HG03159 (cell line): ENCODE results near the gene AMBRA1.

Experiments
- ATAC-seq: cut with Tn5 transposase; IDR thresholded peaks from one replicate; pipeline ENCODE4 v1.9.1; 2021; ENCODE audit warnings: mild to moderate bottlenecking, moderate library complexity; ENCODE audit not compliant: unreplicated experiment

Gene AMBRA1

DNA sequence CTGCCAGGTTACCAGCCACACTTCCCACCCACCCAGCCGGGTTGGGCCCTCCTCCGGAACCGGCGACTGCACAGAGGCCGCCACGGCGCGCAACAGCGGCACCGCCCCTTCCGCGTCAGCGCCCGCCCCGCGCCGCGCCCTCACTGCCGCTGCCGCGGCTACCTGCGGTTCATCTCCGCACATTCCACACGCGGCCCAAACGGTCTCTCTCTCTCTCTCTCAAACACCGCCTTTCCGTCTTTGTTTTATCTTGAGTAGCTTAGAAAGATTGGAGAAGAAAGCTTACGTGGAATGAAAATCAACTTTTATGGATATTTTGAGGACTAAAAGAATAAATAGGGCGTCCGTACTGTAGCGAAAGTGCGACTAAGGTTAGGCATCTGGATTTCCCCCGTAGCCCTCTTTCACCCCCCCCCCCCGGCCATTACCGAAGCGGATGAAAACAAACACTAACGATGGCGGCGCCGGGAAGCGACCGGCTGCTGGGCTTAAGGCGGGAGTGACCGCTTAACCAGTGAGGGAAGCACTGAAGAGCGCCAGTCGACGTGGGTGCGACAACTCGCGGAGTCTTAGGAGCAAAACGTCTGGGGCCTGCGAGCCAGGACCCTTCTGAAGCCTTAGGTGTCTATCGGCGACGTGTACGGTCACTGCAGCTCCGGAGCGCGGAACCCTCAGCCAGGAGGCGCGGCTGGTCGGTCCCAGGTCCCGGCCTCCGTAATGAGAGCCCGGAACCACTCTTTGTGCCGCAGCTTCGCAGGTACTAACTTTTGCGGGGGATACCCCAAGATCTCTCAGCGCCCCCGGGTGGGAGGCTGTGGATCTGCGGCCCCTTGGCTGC, 23.5 kb upstream of the AMBRA1 start, which contains the start of the genes ATG13 and HARBI1:
Gene ATG13 (plus strand): TSS at position 420 of the 838 bp plus-strand sequence. CDS start 26,739 bp downstream, outside the sequence.
Gene HARBI1 (minus strand): TSS at position 94 of the 838 bp plus-strand sequence. CDS start 990 bp downstream, outside the sequence.
- ATAC-seq: peak; percentile 91

DNA sequence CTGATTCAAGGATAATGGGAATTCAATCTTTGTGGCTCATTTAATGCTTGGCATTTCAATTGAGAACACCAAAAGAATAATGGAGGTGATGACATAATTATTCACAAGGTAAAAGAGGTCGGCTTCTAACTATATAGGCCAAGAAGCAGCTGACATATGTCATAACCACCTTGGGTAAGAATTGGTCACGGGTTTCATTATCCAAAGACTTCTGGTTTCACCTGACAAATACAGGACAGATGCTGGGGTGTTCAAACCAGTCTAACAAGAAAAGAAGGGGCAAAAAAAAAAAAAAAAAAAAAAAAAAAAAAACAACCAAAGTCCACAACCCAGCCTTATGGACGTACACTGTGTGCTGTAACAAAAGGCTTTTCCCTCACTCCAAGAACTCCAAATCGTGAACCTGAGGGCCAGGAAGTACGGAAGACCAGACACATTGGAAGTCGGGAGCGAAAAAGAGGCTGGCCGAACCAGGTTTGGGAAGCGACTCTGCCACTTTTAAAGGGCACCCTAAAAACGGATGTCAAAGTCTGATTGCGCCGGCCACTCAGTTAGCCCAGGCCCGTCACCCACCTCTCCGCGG, 22.8 kb upstream of the AMBRA1 start:
- peak; percentile 5 for ATAC-seq

DNA sequence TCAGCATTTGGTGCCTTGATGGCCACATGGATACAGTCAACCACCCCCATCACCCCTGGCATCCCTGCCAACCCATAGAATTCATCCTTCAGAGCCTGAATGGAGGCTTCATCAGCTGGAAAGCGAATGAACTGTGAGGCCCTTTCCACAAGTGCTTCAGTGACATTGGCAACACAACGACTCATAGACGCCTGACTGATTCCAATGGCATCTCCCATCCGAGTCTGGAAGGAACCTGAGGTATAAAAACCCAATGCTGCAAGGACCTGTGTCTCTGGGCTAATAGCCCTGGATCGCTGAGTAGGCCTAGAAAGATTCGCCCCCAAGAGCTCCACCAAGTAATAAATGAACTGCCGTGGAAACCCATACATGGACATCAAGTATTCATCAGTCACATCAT, 21.9 kb upstream of the AMBRA1 start:
- no peak for ATAC-seq

DNA sequence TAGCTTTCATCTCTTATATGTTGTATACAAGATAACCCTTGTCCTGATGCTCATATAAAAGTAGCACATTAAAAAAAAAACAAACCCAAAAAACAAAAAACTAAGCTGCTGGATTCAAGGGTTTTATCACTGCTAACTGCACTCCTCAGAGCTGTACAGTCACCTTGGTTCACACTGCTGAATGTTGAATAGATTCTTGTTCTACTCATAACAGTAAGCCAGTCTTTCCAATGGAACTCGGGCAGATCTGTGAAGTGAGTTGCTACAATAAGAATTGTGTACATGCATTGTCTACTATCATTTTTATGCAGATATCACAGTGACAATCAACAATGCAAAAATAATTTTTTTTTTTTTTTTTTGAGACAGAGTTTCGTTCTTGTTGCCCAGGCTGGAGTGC, 18.5 kb upstream of the AMBRA1 start:
- no peak for ATAC-seq

DNA sequence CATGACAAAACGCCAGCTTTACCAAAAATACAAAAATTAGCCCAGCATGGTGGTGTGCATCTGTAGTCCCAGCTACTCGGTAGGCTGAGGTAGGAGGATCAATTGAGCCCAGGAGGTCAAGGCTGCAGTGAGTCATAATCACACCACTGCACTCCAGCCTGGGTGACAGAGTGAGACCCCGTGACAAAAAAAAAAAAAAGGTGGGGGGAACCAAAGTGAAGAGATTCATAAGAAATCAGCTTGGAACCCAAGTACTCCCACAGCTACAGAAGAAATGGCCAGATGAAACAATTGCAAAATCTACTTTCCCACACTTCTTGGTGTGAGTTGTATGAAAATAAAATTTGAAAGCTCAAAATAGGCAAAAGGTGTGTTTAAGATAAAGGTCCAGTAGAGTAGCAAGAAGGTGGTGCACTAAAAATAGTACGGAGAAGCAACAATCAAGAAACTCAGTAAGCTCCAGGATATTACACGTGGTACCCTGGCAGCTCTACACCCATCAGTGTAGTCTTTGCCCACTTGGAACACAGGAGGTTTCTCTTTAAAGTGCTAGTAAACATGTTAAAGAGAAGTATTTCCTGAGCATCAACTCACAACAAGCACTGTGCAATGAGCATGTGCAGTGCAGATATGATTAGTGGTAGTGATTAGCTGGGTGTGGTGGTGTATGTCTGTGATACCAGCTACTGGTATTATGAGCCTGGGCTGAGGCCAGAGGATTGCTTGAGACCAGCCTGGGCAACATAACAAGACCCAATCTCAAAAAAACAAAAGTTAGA, 17.9 kb upstream of the AMBRA1 start:
- no peak for ATAC-seq

DNA sequence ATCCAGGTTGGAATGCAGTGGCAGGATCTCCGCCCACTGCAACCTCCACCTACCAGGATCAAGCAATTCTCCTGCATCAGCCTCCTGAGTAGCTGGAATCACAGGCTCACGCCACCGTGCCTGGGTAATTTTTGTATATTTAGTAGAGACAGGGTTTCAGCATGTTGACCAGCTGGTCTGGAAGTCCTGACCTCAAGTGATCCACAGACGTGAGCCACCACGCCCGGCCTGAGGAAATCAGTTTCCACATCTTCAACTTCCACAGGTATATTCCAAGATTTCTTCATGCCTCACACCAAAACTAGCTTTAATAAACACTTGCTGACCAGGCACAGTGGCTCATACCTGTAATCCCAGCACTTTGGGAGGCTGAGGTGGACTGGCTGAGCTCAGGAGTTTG, 15.6 kb upstream of the AMBRA1 start:
- ATAC-seq: no peak

DNA sequence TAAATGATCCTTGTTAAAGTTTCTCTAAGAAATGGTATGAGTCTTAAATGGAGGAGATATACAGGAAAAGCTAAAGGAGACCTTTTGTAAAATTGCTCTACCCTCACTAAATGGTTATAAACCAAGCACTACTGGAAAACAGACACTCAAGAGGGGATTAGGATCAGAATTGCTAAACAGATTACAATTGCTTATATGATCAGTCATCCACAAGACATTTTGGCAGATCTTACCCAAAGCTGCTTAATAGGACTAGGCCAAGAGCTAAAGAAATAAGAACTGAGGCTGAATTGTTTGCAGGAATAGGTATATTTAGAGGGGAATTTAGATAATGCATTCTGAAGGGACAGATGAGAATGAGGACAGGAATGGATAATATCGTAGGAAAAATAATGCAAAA, 13.7 kb upstream of the AMBRA1 start:
- no peak for ATAC-seq

DNA sequence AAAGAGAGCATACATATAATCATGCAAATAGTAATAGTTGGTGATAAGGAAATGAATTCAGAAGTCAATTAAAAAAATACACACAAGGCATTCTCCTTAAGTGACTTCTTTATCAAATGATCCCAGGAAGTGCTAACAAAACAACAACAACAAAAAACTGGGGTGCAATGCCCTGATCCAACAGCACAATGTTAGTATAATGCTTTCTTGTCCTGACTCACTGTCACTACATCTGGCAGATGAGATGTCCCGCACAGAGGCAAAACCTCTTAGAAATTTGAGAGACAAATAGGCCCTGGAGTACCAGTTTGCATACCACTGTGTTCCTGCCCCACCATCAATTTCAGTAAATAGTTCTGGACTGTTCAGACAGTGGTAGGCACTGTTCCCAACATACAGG, 11.0 kb upstream of the AMBRA1 start:
- ATAC-seq: no peak

DNA sequence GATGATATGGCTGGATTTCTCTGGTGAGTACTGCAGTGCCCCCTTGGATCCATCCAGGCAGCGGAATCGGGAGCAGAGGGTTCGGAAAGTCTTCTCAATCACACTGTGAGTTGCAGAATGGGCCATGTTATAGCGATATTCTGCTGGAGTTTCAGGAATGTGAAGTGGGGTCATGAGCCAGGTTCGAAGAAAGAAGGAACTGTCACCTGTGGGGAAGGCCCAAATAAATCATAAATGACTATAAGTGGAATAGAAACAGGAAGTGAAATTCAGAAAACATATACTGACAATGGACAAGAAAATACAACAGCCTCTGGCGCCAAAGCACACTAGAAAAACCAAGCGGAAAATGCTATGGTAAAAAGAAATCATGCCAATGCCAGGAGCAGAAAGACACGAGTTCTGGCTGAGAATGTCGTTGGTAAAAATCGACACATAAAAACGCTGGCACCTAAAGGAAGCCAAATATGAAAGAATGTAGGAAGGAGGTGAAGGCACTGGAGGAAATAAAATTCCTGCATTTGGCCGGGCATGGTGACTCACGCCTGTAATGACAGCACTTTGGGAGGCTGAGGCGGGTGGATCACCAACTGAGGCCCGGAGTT, 10.0 kb upstream of the AMBRA1 start:
- no peak for ATAC-seq

DNA sequence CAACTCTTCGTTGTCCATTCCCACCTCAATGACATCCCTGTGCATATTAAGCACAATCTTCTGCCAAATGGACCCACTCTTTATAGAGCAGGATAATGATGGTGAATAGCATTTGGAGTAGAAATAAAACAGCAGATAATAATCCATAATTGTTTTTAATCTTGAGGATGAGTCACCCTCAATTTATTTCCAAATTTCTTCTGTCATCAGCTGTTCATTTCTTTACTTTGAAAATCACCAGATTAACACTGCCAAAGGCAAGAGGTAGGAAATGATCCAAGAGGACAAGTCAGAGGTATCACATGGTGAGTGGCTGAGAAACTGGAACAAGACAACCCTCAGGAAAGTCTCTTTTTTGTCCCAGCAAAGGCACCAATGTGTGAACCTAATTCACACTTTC, 7.3 kb upstream of the AMBRA1 start:
- ATAC-seq: no peak

DNA sequence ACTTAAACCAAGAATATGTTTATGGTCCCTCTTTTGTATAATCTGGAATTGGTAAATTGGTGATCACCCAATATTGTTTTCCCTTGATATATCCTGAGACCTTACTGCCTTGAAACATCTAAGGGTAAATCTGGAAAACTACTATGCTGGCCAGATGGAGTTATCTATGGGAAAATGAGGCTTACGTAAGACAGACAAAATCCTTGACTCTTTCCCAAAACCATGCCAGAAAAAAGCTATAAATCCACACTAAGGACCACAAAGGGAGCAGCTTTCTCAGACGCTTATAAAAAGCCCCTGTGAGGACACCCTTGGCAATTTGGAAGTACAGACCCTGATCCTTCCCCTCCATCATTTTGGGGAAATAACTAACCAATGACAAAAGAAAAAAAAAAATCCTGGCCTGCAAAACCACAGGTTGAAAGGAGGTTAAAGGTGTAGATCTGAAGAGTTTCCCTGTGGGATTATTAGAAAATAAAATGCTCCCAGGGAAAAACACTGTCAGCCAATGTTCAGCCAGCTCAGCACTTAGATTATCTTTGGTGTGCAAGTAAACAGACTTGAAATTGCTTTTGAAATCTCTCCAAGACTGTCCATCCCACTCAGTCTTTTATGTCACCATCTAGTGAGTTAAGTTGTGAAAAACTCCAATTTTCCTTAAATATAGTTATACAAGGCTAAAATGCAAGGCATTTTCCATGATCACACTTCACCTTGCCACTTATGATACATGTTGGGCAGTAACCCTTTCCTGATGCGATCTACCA, 6.6 kb upstream of the AMBRA1 start:
- no peak for ATAC-seq

DNA sequence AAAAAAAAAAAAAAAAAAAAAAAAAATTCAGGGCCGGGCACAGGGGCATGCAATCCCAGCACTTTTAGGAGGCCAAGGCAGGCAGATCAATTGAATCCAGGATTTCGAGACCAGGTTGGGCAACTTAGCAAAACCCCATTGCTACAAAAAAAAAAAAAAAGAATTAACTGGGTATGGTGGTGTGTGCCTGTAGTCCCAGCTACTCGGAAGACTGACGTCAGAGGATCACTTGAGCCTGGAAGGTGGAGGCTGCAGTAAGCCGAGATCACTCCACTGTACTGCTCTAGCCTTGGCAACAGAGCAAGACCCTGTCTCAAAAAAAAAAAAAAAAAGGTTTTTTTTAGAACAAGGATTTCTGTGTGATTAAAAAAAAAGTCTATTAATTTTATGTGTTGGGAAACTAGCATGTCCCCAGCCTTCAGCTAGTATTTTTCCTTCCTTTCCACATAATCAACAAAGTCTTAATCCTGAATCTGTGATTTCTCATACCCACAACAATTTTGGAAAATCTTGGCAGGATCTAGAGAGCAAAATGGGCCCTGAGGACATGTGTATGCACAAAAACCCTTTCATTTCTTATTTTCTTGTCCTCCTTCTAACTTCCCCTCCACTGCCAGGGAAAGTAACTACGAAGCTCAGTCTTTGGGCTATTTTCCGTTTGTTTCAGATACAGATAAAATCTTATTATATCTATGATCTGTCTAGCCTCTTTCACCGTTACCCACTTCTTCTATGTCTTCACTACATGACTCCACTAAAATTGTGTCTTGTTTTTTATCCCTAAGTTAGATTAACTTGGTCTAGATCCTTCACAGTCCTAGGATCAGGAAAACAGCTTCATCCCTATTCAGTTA, 5.7 kb upstream of the AMBRA1 start:
- ATAC-seq: no peak

DNA sequence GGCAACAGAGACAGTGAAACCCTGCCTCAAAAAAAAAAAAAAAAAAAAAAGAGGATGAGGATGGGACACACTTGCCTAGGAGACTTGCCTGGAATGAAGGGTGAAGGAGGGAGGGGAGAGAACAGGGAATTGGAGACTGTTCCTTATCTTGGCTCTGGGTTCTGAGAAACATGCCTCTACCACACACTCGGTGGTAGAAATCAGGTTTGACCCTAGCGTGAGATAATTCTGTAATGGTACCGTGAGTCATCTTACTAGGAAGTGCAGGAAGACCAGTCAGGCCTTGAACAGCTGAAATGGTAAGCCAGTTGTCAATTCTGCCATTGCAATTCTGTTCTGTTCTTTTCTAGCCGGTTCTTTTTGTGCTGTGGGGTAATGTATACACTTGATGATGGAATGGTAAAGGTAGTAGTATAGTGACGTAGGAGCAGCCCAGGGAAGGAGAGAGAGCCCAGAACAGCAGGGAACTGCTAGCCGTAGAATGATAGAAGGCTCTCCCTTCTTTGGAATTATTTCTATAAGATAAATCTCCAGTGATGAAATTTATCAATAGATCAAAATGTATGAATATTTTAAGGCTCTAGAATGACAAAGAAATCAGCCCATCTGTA, 3.9 kb upstream of the AMBRA1 start:
- no peak for ATAC-seq

DNA sequence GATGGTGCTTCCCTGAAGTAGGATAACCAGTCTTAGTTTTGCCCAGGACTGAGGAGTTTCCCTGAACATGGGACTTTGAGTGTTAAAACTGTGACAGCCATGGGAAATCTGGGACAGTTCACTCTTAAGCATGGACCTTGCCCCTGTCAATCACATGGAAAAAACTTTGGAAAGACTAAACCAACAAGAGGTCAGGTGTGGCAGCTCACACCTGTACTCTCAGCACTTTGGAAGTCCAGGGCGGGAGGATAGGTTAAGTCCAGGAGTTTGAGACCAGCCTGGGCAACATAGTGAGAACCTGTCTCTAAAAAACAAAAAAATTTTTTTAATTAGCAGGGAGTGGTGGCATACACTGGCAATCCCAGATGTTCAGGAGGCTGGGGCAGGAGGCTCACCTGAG, 3.3 kb upstream of the AMBRA1 start:
- ATAC-seq: no peak

DNA sequence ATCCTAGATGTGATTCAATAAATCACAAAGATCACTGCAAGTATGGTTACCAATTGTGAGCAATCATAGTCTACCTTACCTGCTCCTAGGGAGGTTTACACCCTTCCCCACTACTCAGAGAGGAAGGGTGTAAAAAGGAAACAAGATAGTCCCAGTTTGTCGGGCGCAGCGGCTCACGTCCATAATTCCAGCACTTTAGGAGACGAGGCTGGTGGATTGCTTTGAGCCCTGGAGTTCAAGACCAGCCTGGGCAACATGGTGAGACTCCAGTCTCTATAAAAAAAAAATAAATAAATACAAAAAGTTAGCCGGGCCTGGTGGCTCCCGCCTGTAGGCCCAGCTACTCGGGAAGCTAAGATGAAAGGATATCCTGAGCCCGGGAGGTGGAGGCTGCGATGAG, 962 bp upstream of the AMBRA1 start:
- no peak for ATAC-seq

DNA sequence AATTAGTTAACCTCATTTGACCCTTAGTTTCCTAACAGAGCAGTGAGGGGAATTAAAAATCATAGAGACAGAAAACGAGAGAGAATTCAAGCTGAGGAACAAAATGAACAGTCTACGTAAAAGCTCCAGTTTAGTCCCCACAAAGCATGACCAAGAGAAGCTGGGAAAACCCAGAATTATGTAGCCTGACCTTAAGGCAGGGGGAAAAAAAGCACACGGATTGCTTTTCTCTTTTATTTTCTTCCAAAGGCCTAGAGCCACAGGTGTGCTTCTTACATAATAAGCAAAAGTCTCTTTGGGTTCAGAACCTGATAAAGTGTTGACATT, 514 bp upstream of the AMBRA1 start:
- no peak for ATAC-seq

DNA sequence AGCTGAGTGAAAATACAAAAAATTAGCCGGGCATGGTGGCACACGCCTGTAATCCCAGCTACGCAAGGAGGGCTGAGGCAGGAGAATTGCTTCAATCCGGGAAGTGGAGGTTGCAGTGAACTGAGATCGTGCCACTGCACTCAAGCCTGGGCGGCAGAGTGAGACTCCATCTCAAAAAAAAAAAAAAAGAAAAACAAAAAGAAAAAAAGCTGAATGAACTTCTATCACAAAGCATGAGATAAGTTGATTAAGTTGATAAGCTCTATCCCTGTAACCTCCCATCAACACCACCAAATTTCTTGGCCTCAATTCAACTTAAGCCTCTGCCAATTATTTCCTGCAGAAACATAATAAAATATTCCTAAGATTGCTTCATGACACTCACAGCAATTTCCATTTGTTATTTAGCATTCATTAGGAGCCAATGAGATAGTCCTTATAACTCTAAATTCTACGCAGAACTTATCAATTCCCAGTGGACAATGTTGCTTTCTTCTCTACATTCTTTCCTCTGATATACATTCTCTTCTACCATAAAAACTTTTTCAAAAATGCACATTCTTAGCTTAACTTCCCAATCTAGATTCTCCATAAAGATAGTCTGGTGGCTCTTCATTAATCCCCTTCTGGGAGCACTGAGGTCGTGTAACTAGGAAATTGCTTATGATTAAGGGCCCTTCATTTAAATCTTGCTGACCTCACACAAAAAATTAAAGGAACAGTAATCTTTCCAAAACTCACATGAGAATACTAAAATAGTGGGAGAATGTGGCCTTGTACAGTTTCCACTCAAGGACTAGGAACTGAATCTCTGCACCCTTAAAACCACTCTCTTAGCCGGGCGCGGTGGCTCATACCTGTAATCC, 2.9 kb downstream of the AMBRA1 start:
- no peak for ATAC-seq

DNA sequence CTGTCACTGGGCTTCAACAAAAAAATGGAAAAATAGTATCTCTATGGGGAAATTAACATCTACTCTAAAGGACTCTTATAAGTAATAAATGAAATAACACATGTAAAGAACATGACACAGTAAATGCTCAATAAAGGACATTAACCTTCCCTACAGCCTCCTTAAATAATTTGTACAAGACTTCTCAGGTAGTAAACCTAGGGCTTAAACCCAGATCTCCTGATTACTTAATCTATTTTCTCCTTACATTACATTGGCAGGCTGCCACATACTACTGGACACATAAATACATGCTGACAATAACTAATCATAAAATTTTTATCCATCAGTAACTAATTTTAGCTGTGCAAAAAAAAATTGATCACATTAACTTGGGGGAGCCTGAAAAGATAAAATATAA, 4.9 kb downstream of the AMBRA1 start:
- no peak for ATAC-seq
